MCF 10A (cell line): ENCODE measurements around the gene TANC1. TPM values are rescaled to one million over a fixed set of nuclear protein-coding genes. Genes with fewer than 3 reads are reported as not detected.
A peak's percentile ranks its signal among the peaks of the same experiment; 100 is the strongest.

Experiments used
- BruUV-seq: library from RNA; stranded (reverse); fragments of 400-500 nt; replicated peaks from 2 replicates; lab custom pipeline; 2021; lab: Mats Ljungman, UMichigan
- CTCF ChIA-PET: fragments of 300-600 bp; sonication (Branson Sonifier 250); formaldehyde crosslinking; extraction: SDS; loops from one replicate; lab custom pipeline; 2021; ENCODE audit warnings: antibody characterized with exemption, inconsistent platforms; lab: Yijun Ruan, JAX
- POLR2A ChIA-PET: fragments of 300-600, 350-650 bp; sonication (Branson Sonifier 250); formaldehyde crosslinking; extraction: SDS; loops from one replicate; lab custom pipeline; 2020; ENCODE audit warnings: antibody characterized with exemption, inconsistent platforms; lab: Yijun Ruan, JAX
- DNase-seq: peaks from one replicate; pipeline ENCODE4 v3.0.0-alpha.2; 2018; ENCODE audit not compliant: unreplicated experiment
- H3K27ac Mint-ChIP-seq: one replicate; pipeline ENCODE4 v1.8.0; 2022; ENCODE audit warnings: mild to moderate bottlenecking, low read depth, mixed read lengths; ENCODE audit not compliant: unreplicated experiment
- H3K27me3 Mint-ChIP-seq: one replicate; pipeline ENCODE4 v1.8.0; 2022; ENCODE audit warnings: mixed read lengths; ENCODE audit not compliant: insufficient read depth, unreplicated experiment
- H3K36me3 Mint-ChIP-seq: one replicate; pipeline ENCODE4 v1.8.0; 2022; ENCODE audit warnings: mild to moderate bottlenecking, moderate library complexity, mixed read lengths; ENCODE audit not compliant: insufficient read depth, unreplicated experiment
- H3K4me1 Mint-ChIP-seq: one replicate; pipeline ENCODE4 v1.8.0; 2022; ENCODE audit warnings: mixed read lengths; ENCODE audit not compliant: insufficient read depth, unreplicated experiment
- H3K4me3 Mint-ChIP-seq: one replicate; pipeline ENCODE4 v1.8.0; 2022; ENCODE audit warnings: mild to moderate bottlenecking, moderate library complexity, mixed read lengths; ENCODE audit not compliant: unreplicated experiment
- H3K9me3 Mint-ChIP-seq: one replicate; pipeline ENCODE4 v1.8.0; 2022; ENCODE audit warnings: mixed read lengths; ENCODE audit not compliant: unreplicated experiment
- CTCF ChIP-seq: fragments of 200-600 bp; IDR thresholded peaks from one replicate; pipeline ENCODE4 v1.8.0; 2022; ENCODE audit warnings: antibody characterized with exemption, mild to moderate bottlenecking; ENCODE audit not compliant: unreplicated experiment
- intact Hi-C: fragments of 100-400 bp; cut with micrococcal nuclease; formaldehyde crosslinking; loops from 2 replicates; pipeline ENCODE4 v1.14.1; 2022
- total RNA-seq: library from RNA; stranded (reverse); gene quantifications from 2 replicates; pipeline ENCODE4 v1.2.3, GENCODE V29; 2022

The TANC1 gene
- total RNA-seq, 1 experiment from 2014 or later, result 35.3 TPM

- CTCF ChIA-PET, result no interaction called here
- H3K27me3 Mint-ChIP-seq, result no peaks in the 10 kb centered on the region
- POLR2A ChIA-PET, result no interaction called here
Observed at GRCh38 chr2:158948964-158949699, 19.3 kb upstream of the TANC1 start.

GRCh38 chr2:158953454-158953853, 15.0 kb upstream of the TANC1 start:
- peak overlapping the region; percentile 75 for H3K27ac Mint-ChIP-seq
- no peaks in the 10 kb centered on the region for H3K9me3 Mint-ChIP-seq
- no peaks in the 10 kb centered on the region for H3K27me3 Mint-ChIP-seq
- peak; percentile 13 for DNase-seq
- no TSS peak for BruUV-seq
- intact Hi-C loops, result no loop called here
- TF ChIP-seq CTCF, result no peak
- POLR2A ChIA-PET, result interaction anchor here (0.6 to 9.5 kb wide), 13 partner anchors 9 to 151 kb away, joined by 3 to 123 read pairs (median 5); partner anchors contain the start of gene TANC1
- H3K4me1 Mint-ChIP-seq, result peaks cover 14% of the 10 kb centered on the region
- no peak overlapping the region for H3K4me3 Mint-ChIP-seq
- CTCF ChIA-PET, result interaction anchor here (0.6 to 4.4 kb wide), 8 partner anchors 9 to 166 kb away, joined by 3 to 25 read pairs (median 4); partner anchors contain the start of gene TANC1
- no peaks in the 10 kb centered on the region for H3K36me3 Mint-ChIP-seq

More at GRCh38 chr2:158948964-158949699, 19.3 kb upstream of the TANC1 start:
- Mint-ChIP-seq H3K27ac (no peak overlapping the region), H3K4me3 (no peak overlapping the region), H3K36me3 (no peaks in the 10 kb centered on the region), H3K4me1 (peaks cover 13% of the 10 kb centered on the region), H3K9me3 (no peaks in the 10 kb centered on the region)
- no peak for DNase-seq
- intact Hi-C loops, result no loop called here
- BruUV-seq, result no TSS peak
- no peak for TF ChIP-seq CTCF

- no peaks in the 10 kb centered on the region for H3K36me3 Mint-ChIP-seq
- peaks cover 14% of the 10 kb centered on the region for H3K4me1 Mint-ChIP-seq
- peak; percentile 93 for DNase-seq
- BruUV-seq, result no TSS peak
- no peak for TF ChIP-seq CTCF
- no peaks in the 10 kb centered on the region for H3K27me3 Mint-ChIP-seq
- peak overlapping the region; percentile 7 for H3K4me3 Mint-ChIP-seq
- ChIA-PET CTCF (interaction anchor here (0.6 to 4.4 kb wide), 8 partner anchors 10 to 165 kb away, joined by 3 to 25 read pairs (median 4); partner anchors contain the start of gene TANC1), POLR2A (interaction anchor here (0.6 to 9.5 kb wide), 24 partner anchors 9 to 173 kb away, joined by 3 to 123 read pairs (median 4); partner anchors contain the start of gene TANC1)
- no peaks in the 10 kb centered on the region for H3K9me3 Mint-ChIP-seq
- H3K27ac Mint-ChIP-seq, result peak overlapping the region; percentile 75
- intact Hi-C loops, result no loop called here
Observed at GRCh38 chr2:158953926-158954763, 14.3 kb upstream of the TANC1 start.
